HL-60/S4 treated with retinoic acid at 250 ng/mL for 4 days and 3 days (cell line): ENCODE data around the gene SNN.

Experiments used
- in situ Hi-C: fragments of 300-500 bp; cut with MboI; formaldehyde crosslinking; loops from 2 replicates; pipeline ENCODE4 v1.7.0; 2022; ENCODE audit warnings: low sequenced_read_pairs

The SNN gene

GRCh38 chr16:11667824-11668622 is at the start of gene SNN:
Gene SNN (plus strand): TSS chr16:11668455. CDS start chr16:11676060, 7,605 bp downstream.
- in situ Hi-C loops = no loop called here

- in situ Hi-C loops = no loop called here
Observed at GRCh38 chr16:11619327-11619851, 48.9 kb upstream of the SNN start.

- in situ Hi-C loops = no loop called here
Observed at GRCh38 chr16:11620243-11621003, 47.8 kb upstream of the SNN start.

- in situ Hi-C loops = no loop called here
Observed at GRCh38 chr16:11621539-11621919, 46.7 kb upstream of the SNN start.

GRCh38 chr16:11621920-11622651 is 46.2 kb upstream of the SNN start:
- in situ Hi-C loops = no loop called here

- in situ Hi-C loops = no loop called here
Observed at GRCh38 chr16:11624205-11624604, 44.0 kb upstream of the SNN start.

- in situ Hi-C loops = no loop called here
Observed at GRCh38 chr16:11624636-11625607, 43.3 kb upstream of the SNN start.

GRCh38 chr16:11625769-11626168 is 42.5 kb upstream of the SNN start:
- in situ Hi-C loops = no loop called here

- in situ Hi-C loops = no loop called here
Observed at GRCh38 chr16:11626657-11627291, 41.5 kb upstream of the SNN start.

- in situ Hi-C loops = no loop called here
Observed at GRCh38 chr16:11627292-11627663, 41.0 kb upstream of the SNN start.

GRCh38 chr16:11627822-11628457 is 40.3 kb upstream of the SNN start:
- in situ Hi-C loops = no loop called here

GRCh38 chr16:11629071-11630030 is 38.9 kb upstream of the SNN start:
- in situ Hi-C loops = no loop called here

GRCh38 chr16:11630046-11630767 is 38.0 kb upstream of the SNN start:
- in situ Hi-C loops = no loop called here

GRCh38 chr16:11630768-11631056 is 37.5 kb upstream of the SNN start:
- in situ Hi-C loops = no loop called here

GRCh38 chr16:11631214-11631613 is 37.0 kb upstream of the SNN start:
- in situ Hi-C loops = no loop called here

GRCh38 chr16:11632455-11632939 is 35.8 kb upstream of the SNN start:
- in situ Hi-C loops = no loop called here

- in situ Hi-C loops = no loop called here
Observed at GRCh38 chr16:11633113-11633512, 35.1 kb upstream of the SNN start.

GRCh38 chr16:11634312-11634711 is 33.9 kb upstream of the SNN start:
- in situ Hi-C loops = no loop called here
